HG03039 (cell line): ENCODE data around the gene SLC16A10.
"Not testable (repeated sequence)": the region's sequence is repeated elsewhere in the genome, so short reads cannot be mapped to it uniquely, and the experiment has no call there.

Experiments
- ATAC-seq: cut with Tn5 transposase; IDR thresholded peaks from one replicate; pipeline ENCODE4 v1.9.1; 2021; ENCODE audit warnings: mild to moderate bottlenecking, moderate library complexity; ENCODE audit not compliant: unreplicated experiment

Gene SLC16A10

GRCh38 chr6:111086685-111087084 lies 618 bp upstream of the SLC16A10 start:
- no peak for ATAC-seq

- ATAC-seq = peak; percentile 3
Measured at GRCh38 chr6:111087871-111088667, 766 bp downstream of the SLC16A10 start.

GRCh38 chr6:111088668-111089003 lies 1.3 kb downstream of the SLC16A10 start:
- no peak for ATAC-seq

GRCh38 chr6:111090766-111091165 lies 3.5 kb downstream of the SLC16A10 start:
- no peak for ATAC-seq

- no peak for ATAC-seq
Measured at GRCh38 chr6:111091987-111092386, 4.7 kb downstream of the SLC16A10 start.

GRCh38 chr6:111095488-111095887 lies 8.2 kb downstream of the SLC16A10 start:
- not testable (repeated sequence) for ATAC-seq

- ATAC-seq = no peak
Measured at GRCh38 chr6:111096246-111096645, 8.9 kb downstream of the SLC16A10 start.

- no peak for ATAC-seq
Measured at GRCh38 chr6:111098597-111098996, 11.3 kb downstream of the SLC16A10 start.

GRCh38 chr6:111101987-111102386 lies 14.7 kb downstream of the SLC16A10 start:
- no peak for ATAC-seq

- ATAC-seq = no peak
Measured at GRCh38 chr6:111105578-111105977, 18.3 kb downstream of the SLC16A10 start.

- ATAC-seq = no peak
Measured at GRCh38 chr6:111107589-111107988, 20.3 kb downstream of the SLC16A10 start.

GRCh38 chr6:111110036-111110435 lies 22.7 kb downstream of the SLC16A10 start:
- ATAC-seq = no peak

GRCh38 chr6:111113336-111114086 lies 26.2 kb downstream of the SLC16A10 start:
- no peak for ATAC-seq

- no peak for ATAC-seq
Measured at GRCh38 chr6:111114087-111114443, 26.8 kb downstream of the SLC16A10 start.

GRCh38 chr6:111114482-111114881 lies 27.2 kb downstream of the SLC16A10 start:
- ATAC-seq = no peak

- no peak for ATAC-seq
Measured at GRCh38 chr6:111118826-111119225, 31.5 kb downstream of the SLC16A10 start.

- no peak for ATAC-seq
Measured at GRCh38 chr6:111119571-111120329, 32.4 kb downstream of the SLC16A10 start.

- ATAC-seq = no peak
Measured at GRCh38 chr6:111121789-111122350, 34.6 kb downstream of the SLC16A10 start.

- ATAC-seq = no peak
Measured at GRCh38 chr6:111122458-111123286, 35.4 kb downstream of the SLC16A10 start.

- no peak for ATAC-seq
Measured at GRCh38 chr6:111124406-111124805, 37.1 kb downstream of the SLC16A10 start.
